GM04503 (cell line): ENCODE data around the gene DMBT1.
"Not testable (repeated sequence)": the region's sequence is repeated elsewhere in the genome, so short reads cannot be mapped to it uniquely, and the experiment has no call there.

Source experiments
- DNase-seq: peaks from one replicate; pipeline ENCODE4 v3.0.0-alpha.2; 2012; ENCODE audit warnings: low read depth

Gene DMBT1

DNA sequence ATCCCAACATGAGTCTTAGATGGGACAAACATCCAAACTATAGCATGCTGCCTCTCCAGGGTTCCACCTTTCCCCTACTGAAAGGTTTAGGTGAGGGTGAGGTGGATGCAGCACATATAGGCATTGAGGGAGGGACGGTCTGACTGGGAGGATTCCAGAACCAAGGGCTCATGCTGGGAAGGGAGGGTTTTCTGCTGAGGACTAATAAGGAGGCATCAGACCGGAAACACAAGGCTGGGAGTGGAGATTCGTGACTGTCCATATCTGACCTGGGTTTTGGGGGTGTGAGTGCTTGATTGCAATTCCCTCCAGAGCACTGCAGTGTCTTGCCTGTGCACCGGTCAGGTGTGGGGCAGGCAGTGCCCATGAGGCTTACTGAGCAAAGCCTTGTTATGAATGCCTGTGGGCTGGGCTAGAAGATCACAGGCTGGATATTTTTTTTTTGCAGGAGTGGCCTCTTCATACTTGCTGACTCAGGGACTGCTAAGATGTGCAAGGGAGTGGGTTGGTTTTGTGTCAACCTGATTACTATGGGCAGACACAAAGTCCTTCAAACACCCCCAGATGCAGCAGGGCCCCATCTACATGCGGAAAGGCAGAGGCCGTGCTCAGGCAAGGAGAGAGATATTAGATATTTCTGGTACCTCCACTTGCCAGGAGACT, 26.7 kb downstream of the DMBT1 start:
- DNase-seq: no peak

DNA sequence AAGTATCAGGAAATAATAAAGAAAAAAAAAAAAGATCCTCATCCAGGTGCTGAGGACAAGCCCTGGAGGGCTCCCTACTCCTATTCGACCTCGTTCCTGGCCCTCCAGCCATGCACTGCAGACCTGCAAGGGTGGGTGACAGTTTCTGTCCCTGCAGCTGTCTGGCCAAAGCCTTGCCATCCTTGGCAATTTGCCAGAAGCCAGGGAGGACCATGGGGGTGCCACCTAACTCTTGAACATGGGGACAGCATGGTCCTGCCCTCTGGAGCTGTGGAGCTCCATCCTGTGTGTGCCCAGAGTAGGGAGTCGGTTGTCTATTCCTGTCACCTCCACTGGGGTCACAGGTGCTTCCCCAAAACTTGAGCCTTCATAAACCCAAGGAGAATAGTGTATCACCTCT, 27.8 kb downstream of the DMBT1 start:
- DNase-seq: no peak

DNA sequence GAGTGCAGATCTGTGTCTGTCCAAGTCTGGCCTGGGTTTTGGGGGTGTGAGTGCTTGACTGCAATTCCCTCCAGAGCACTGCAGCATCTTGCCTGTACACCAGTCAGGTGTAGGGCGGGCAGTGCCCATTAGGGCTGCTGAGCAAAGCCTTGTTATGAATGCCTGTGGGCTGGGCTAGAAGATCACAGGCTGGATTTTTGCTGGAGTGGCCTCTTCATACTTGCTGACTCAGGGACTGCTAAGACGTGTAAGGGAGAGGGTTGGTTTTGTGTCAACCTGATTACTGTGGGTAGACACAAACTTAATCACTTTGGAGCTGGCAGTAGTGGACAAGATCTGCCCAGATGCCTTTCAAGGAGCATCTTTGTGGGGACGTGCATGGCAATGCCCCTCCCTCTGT, 29.6 kb downstream of the DMBT1 start:
- no peak for DNase-seq

DNA sequence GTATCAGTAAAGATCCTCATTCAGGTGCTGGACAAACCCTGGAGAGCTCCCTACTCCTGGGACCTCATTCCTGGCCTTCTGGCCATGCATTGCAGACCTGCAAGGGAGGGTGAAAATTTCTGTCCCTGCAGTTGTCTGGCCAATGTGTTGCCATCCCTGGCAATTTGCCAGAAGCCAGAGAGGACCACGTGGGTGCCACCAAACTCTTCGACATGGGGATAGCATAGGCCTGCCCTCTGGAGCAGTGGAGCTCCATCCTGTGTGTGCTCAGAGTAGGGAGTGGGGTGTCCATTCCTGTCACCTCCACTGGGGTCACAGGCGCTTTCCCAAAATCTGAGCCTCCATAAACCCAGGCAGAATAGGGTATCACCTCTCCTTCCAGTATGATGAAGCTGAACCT, 31.2 kb downstream of the DMBT1 start:
- no peak for DNase-seq

DNA sequence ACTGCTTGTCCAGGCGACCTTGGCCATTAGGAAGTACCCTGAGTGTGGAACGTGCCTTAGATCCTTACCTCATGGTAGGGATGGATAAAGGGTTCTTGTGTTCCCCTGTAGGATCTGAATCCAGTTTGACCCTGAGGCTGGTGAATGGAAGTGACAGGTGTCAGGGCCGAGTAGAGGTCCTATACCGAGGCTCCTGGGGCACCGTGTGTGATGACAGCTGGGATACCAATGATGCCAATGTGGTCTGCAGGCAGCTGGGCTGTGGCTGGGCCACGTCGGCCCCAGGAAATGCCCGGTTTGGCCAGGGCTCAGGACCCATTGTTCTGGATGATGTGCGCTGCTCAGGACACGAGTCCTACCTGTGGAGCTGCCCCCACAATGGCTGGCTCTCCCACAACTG, 31.6 kb downstream of the DMBT1 start:
- DNase-seq: no peak

DNA sequence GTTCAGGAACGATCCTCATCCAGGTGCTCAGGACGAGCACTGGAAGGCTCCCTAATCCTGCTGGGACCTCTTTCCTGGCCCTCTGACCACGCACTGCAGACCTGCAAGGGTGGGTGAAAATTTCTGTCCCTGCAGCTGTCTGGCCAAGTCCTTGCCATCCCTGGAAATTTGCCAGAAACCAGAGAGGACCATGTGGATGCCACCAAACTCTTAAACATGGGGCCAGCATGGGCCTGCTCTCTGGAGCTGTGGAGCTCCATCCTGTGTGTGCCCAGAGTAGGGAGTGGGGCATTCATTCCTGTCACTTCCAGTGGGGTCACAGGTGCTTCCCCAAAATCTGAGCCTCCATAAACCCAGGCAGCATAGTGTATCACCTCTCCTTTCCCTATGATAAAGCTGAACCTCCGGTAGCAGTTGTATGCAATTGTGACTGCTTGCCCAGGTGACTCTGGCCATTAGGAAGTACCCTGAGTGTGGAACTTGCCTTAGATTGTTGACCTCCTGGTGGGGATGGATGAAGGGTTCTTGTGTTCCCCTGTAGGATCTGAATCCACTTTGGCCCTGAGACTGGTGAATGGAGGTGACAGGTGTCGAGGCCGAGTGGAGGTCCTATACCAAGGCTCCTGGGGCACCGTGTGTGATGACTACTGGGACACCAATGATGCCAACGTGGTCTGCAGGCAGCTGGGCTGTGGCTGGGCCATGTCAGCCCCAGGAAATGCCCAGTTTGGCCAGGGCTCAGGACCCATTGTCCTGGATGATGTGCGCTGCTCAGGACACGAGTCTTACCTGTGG, 57.1 kb downstream of the DMBT1 start:
- no peak for DNase-seq

DNA sequence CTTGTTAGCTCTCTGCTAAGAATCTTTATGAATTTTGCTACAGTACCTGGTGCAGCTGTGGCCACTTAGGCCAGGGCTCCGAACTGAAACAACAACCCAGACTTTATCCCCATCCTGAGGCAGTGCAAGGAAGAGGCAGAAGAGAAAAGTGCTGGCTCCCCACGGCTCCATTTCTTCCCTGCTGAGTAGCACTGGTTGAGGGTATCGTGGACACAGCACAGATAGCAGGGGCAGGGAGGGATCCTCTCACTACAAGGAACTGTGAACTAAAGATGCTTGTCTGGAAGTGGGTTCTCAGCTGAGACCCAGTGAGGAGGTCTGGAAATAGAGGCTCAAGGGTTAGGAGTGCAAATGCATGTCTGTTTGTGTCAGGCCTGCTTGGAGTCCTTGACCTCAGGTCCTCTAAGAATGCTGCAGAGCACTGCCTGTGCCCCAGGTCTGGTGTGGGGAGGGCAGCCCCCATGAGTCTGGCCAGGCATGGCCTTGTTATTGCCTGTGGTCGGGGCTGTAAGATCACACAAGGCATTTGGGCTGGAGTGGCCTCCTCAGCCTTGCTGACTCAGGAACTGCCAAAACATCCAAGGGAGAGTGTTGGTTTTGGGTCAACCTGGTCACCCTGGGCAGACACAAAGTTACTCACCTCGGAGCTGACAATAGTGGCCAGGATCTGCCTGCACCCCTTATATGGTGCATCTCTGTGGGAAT, 58.1 kb downstream of the DMBT1 start:
- no peak for DNase-seq

DNA sequence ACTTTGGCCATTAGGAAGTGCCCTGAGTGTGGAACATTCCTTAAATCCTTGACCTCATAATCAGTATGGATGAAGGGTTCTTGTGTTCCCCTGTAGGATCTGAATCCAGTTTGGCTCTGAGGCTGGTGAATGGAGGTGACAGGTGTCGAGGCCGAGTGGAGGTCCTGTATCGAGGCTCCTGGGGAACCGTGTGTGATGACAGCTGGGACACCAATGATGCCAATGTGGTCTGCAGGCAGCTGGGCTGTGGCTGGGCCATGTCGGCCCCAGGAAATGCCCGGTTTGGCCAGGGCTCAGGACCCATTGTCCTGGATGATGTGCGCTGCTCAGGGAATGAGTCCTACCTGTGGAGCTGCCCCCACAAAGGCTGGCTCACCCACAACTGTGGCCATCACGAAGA, 60.4 kb downstream of the DMBT1 start:
- DNase-seq: not testable (repeated sequence)

DNA sequence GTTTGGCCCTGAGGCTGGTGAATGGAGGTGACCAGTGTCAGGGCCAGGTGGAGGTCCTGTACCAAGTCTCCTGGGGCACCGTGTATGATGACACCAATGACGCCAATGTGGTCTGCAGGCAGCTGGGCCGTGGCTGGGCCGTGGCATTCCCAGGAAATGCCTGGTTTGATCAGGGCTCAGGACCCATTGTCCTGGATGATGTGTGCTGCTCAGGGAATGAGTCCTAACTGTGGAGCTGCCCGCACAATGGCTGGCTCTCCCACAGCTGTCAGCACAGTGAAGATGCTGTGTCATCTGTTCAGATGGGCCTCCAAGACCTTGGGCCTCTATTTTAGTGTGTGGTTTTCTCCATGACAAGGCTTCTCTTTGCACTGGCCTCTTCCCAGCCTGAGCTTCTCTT, 64.0 kb downstream of the DMBT1 start:
- DNase-seq: no peak

DNA sequence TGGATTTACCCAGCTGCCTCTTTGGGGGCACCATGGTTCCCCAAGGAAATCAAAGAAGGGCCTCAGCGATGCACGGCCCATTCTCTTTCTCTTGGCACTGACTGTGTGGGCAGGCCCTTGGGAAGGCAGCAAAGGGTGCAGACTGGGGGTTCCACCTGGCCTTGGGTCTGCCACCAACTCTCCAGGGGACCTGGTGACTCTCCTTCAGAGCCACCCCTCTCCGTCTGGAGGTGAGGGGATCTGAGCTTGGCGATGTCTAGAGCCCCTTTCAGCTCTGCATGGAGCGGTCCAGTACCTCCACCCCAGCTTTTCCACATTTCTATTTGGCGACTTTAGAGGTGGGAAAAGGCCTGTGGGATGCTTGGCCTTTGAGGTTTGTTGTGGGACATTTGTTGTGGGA, 70.0 kb downstream of the DMBT1 start:
- no peak for DNase-seq

DNA sequence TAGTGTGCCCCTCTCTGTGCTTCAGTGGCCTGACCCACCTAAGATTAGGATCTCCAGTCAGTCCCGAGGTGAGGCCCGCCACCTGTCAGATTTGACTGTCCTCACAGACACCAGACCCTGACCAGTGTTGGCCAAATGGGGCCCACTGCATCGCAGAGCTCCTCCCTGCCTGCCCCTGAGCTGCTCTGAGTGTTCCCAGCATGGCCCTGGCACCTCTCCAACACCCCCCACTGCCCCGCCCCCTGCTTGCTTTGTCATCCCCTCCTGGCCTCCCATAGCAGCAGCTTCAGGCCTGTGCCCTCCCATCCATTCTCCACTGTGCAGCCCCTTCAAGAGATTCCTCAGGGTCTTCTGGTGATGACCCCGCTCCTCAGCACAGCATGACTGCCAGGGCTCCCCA, 71.5 kb downstream of the DMBT1 start:
- no peak for DNase-seq

DNA sequence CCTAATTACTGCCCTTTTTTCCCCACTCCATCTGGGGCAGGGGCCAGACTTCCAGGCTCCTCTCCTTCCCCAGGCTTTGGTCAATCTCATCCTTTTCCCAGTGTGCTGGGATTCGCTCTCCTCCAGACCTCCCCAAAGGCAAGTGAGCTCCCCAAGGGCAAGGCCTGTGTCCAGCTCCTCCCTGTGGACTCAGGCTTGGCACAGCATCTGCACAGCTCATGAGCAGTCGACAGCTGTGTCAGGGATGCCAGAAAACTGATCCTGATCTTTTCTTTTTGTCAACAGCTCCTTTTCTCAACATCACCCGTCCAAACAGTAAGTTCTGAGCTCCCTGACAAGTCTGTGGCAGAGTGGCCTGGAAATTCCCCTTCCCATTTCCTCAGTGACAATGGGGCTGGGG, 72.0 kb downstream of the DMBT1 start:
- DNase-seq: no peak

DNA sequence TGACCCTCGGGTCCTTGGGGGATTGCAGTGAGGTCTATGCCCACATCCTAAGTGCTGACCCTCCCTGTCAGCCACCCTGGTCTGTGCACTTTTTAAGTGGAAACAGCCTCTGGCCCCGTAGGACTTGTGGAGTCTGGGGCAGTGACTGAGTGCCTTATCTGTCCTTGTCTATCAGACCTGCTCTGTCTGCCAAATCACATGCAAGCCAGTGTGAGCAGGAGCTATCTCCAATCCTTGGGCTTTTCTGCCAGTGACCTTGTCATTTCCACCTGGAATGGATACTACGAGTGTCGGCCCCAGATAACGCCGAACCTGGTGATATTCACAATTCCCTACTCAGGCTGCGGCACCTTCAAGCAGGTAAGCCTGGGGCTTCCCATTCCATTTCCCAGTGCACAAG, 76.4 kb downstream of the DMBT1 start:
- DNase-seq: no peak

DNA sequence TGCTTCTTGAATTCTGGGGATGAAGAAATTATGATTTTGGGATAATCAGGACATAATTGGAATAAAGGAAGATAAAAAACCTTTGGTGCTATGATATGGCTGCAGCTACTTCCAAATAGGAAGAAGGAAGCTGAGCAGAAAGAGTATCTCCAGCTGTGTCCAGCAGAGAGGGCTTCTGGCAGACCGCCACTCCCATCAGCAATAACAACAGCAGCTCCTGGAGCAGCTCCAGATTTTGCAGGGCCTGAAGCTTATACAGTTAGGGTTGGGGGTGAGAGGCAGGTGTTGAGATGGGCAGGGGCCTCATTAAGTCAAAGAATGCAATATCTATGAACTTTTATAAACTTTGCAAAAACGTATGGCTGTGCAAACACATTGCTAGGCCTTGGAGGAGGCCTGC, 76.8 kb downstream of the DMBT1 start:
- DNase-seq: no peak

DNA sequence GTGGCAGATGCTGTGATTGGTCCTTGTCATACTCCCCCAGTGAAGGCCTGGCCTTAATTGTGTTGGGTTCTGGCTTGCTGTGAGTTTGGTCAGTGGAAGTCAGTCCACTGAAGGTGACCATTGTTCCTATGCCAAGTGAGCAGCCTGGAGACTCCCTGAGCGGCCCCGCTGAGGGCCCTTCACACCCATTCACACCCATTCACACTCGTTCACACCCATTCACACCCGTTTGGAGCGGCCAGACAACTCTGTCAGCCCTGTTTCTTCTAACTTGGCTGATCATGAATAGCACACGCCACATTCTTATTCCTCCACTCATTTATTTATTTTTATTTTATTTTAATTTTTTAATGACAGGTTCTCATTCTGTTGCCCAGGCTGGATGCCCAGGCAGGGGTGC, 77.6 kb downstream of the DMBT1 start:
- no peak for DNase-seq

DNA sequence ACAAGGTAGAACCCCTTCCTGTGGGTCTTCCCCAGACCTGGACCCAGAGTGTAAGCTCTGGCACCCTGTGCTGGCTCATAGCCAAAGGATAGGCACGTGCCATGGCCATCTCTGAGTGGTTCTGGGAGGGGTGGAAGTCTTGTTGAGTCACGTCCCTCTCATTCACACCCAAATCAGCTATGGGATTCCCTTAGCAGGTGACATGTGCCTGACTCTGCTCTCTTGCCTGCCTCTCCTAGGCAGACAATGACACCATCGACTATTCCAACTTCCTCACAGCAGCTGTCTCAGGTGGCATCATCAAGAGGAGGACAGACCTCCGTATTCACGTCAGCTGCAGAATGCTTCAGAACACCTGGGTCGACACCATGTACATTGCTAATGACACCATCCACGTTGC, 79.2 kb downstream of the DMBT1 start:
- DNase-seq: no peak

DNA sequence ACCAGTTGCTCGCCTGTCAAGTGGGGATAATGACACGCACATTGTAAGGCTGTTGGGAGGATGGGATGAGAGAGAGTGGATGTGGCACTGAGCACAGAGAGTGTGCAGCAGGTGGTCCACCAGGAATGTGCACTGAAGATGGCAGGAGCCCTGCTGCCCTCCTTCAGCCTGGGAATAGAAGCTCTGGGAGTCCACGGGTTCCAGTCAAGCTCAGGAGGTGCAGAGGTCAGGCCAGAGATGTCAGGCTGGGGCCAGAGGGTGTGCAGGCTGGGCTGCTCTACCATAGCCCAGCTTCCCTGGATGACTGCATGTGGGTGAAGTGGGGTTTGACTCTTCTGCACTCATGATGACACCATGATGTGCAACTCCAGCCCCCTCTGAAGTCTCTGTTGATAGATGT, 80.4 kb downstream of the DMBT1 start:
- no peak for DNase-seq

DNA sequence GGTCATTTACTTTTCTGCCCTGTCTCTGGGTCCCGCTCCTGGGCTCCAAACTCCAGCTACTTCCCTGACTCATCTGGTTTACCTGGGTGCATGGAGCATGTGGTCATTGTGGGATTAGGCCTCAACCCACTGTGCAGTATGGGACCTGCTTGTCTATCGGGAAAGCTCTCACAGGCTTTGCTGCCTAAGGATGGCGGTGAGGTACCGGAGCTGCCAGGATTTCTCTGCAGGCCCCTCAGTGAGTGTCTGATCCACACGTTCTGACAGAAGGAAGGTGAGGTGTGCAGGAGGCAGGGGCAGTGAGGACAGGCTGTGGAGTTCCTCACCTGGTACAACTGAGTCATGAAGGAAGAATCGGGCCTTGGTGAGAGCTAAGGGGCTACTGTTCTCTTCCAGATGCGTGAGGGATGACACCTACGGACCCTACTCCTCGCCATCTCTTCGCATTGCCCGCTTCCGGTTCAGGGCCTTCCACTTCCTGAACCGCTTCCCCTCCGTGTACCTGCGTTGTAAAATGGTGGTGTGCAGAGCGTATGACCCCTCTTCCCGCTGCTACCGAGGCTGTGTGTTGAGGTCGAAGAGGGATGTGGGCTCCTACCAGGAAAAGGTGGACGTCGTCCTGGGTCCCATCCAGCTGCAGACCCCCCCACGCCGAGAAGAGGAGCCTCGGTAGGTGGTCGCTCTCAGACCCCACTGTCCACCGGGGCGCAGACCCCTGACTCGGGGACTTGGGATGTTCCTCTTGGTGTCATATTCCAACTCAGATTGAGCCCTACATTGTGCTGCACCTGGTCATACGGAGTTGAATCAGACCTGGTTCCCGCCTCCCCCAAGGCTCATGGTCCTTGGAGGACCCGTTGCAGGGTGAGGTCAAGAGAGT, 82.4 kb downstream of the DMBT1 start:
- no peak for DNase-seq

DNA sequence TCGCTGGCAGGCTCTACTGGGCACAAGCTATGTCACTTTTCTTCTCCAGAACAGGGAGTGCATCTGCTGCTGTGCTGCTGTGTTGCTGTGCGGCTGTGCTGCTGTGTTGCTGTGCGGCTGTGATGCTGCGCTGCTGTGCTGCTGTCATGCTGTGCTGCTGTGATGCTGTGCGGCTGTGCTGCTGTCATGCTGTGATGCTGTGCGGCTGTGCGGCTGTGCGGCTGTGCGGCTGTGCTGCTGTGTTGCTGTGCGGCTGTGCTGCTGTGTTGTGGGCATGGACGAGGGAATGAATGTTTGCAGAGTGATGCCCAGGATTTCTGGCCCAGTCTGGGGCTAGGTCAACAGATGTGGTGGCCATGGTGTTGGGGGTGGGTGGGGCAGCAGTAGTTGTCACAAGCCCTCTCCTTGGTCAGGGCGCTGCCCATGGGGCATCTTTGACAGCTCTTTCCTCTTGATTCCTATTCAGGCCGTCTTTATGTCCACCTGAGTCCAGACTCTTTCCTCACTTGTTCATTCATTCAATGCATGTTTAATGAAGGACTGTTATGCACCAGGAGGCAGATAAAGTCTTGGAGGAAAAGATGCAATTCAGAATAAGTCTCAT, 83.5 kb downstream of the DMBT1 start:
- DNase-seq: no peak

DNA sequence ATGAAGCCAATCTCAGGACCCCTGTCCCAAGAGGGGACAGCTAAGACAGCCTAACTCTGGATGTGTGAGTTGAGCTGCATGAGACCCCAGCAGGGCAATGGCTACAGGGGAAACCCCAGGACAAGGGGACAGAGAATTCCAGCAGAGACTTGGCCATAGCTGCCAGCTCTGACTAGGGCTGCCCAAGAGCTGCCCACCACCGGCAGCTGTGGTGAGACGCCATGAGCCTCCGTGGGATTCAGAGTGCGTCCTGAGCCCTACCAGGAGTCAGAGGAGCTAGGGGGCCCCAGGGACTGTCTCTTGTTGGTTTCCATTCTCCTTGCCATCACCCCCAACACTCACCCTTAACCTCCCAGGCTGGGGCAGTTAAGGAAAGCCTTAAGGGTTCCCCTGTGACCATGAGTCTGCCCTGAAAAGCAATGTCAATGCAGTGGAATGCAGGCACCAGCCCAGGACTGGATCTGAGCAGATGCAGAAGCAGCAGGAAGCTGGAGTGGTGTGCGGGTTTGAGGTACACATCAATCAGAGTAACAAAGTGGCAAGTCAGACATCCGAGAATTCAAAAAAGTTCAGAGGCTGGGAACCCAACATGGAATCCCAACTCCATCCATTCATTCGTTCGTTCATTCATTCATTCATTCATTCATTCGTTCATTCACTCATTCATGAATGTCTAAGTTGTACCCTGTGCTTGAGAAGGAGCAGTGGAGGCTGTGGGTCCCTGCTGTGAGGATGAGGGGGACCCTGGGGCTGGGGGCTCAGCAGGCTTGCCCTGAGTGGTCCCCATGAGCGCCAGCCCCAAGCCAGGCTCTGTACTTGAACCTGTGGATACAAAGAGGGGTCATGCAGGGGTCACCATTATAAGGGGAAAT, 86.2 kb downstream of the DMBT1 start:
- peak; percentile 1 for DNase-seq
